HepG2 (cell line): ENCODE data around the gene SOX8. TPM values are rescaled to one million over a fixed set of nuclear protein-coding genes. Genes with fewer than 3 reads are reported as not detected.

Experiments used
- ATAC-seq: fragments of 200-7000 bp; cut with Tn5 transposase; 3 replicates; pipeline ENCODE4 v1.9.1; 2020; ENCODE audit warnings: mild to moderate bottlenecking, moderate library complexity
- BruUV-seq: library from RNA; stranded (reverse); fragments of 400-500 nt; replicated peaks from 2 replicates; lab custom pipeline; 2021; lab: Mats Ljungman, UMichigan
- CTCF ChIA-PET: fragments of 300-600 bp; formaldehyde crosslinking; extraction: SDS; loops from one replicate; lab custom pipeline; 2021; ENCODE audit warnings: low total read pairs, inconsistent platforms, low intra/inter-chr PET ratio; lab: Yijun Ruan, JAX
- POLR2A ChIA-PET: fragments of 350-600 bp; sonication (Branson Sonifier 250); formaldehyde crosslinking; loops from one replicate; lab custom pipeline; 2020; ENCODE audit warnings: antibody characterized with exemption, inconsistent platforms; lab: Yijun Ruan, JAX
- DNase-seq: peaks from one replicate; pipeline ENCODE4 v3.0.0-alpha.2; 2015; ENCODE audit warnings: low spot score
- FAIRE-seq: peaks from 3 replicates; lab custom pipeline; 2011; peaks lifted over from hg19 to GRCh38; lab: Jason Lieb, UNC
- H2AFZ ChIP-seq: one replicate; pipeline ENCODE4 v1.6.1; 2011; ENCODE audit warnings: low read length, inconsistent platforms
- H3K27ac ChIP-seq: fragments of 300-600 bp; 3 replicates; pipeline ENCODE4 v1.8.0; 2011; ENCODE audit warnings: mixed run types, mild to moderate bottlenecking, mixed read lengths, low read length, inconsistent platforms; ENCODE audit not compliant: insufficient read depth; ENCODE audit errors: extremely low read length
- H3K27me3 ChIP-seq, 2 experiments: fragments of 200-600 bp in 1 of 2; 2 replicates in 1 of 2; 3 replicates in 1 of 2; pipeline versions ENCODE4 v1.6.0 to v1.8.0; 2011; ENCODE audit warnings: low read length in 2 of 2, mild to moderate bottlenecking in 2 of 2, moderate library complexity in 2 of 2, inconsistent platforms in 1 of 2; ENCODE audit not compliant: insufficient read depth in 2 of 2, control insufficient read depth in 1 of 2
- H3K36me3 ChIP-seq, 2 experiments: fragments of 200-600 bp in 1 of 2; replicated peaks in 1 of 2; 2 replicates in 1 of 2; 3 replicates in 1 of 2; pipeline versions ENCODE4 v1.5.1 to v1.8.0; 2011; ENCODE audit warnings: low read length in 2 of 2, inconsistent platforms in 1 of 2; ENCODE audit not compliant: insufficient read depth in 2 of 2, control insufficient read depth in 1 of 2
- H3K4me1 ChIP-seq: 2 replicates; pipeline ENCODE4 v1.5.1; 2012; ENCODE audit warnings: low read length, inconsistent platforms; ENCODE audit not compliant: insufficient read depth
- H3K4me2 ChIP-seq: 2 replicates; pipeline ENCODE4 v1.6.0; 2011; ENCODE audit warnings: low read depth, low read length, inconsistent platforms
- H3K4me3 ChIP-seq, 3 experiments: fragments of 200-600 bp in 1 of 3; sonication (generic), shearing (Covaris generic) in 1 of 3; replicated peaks in 1 of 3; 2 replicates each; pipeline ENCODE4 v1.5.1; 2011 to 2016; ENCODE audit warnings: low read length in 3 of 3, inconsistent platforms in 2 of 3, low read depth in 2 of 3, mild to moderate bottlenecking in 2 of 3, control low read depth in 1 of 3, mixed read lengths in 1 of 3; ENCODE audit not compliant: insufficient read depth in 1 of 3
- H3K79me2 ChIP-seq: one replicate; pipeline ENCODE4 v1.6.1; 2011; ENCODE audit warnings: low read length, inconsistent platforms; ENCODE audit not compliant: insufficient read depth
- H3K9ac ChIP-seq: 2 replicates; pipeline ENCODE4 v1.6.0; 2011; ENCODE audit warnings: mild to moderate bottlenecking, low read depth, low read length, inconsistent platforms; ENCODE audit not compliant: insufficient read depth
- H3K9me3 ChIP-seq: 2 replicates; pipeline ENCODE4 v1.5.1; 2012; ENCODE audit warnings: mild to moderate bottlenecking, low read length
- H4K20me1 ChIP-seq: 2 replicates; pipeline ENCODE4 v1.6.0; 2011; ENCODE audit warnings: inconsistent platforms, mild to moderate bottlenecking, low read length, moderate library complexity; ENCODE audit not compliant: insufficient read depth
- HDAC6 ChIP-seq: fragments of 200-600 bp; sonication (generic); IDR thresholded peaks from 2 replicates; pipeline ENCODE4 v1.7.0; 2017; ENCODE audit warnings: mild to moderate bottlenecking, antibody characterized with exemption, low read length, low read depth
- MED13 ChIP-seq: sonication (generic); formaldehyde crosslinking; IDR thresholded peaks from 2 replicates; pipeline ENCODE4 v1.5.0; 2020; ENCODE audit warnings: missing genetic modification reagents
- MEIS2 ChIP-seq: sonication (generic); formaldehyde crosslinking; IDR thresholded peaks from 2 replicates; pipeline ENCODE4 v1.9.0; 2021; ENCODE audit warnings: mild to moderate bottlenecking, missing genetic modification reagents
- NR2C2 ChIP-seq: sonication (generic); formaldehyde crosslinking; IDR thresholded peaks from 2 replicates; pipeline ENCODE4 v1.4.0; 2020; ENCODE audit warnings: missing genetic modification reagents, mild to moderate bottlenecking, moderate library complexity, borderline replicate concordance
- RAD21 ChIP-seq: fragments of 450-650 bp; formaldehyde crosslinking; IDR thresholded peaks from 2 replicates; pipeline ENCODE4 v1.5.0; 2020; ENCODE audit warnings: mild to moderate bottlenecking
- SMAD9 ChIP-seq: sonication (generic); formaldehyde crosslinking; IDR thresholded peaks from 2 replicates; pipeline ENCODE4 v1.5.1; 2020; ENCODE audit warnings: mild to moderate bottlenecking, missing genetic modification reagents
- TAF15 ChIP-seq: fragments of 200-400 bp; formaldehyde crosslinking; IDR thresholded peaks from one replicate; pipeline ENCODE4 v1.6.1; 2018; ENCODE audit warnings: mild to moderate bottlenecking, low read depth, low read length; ENCODE audit not compliant: poor library complexity, severe bottlenecking
- TCF7L2 ChIP-seq: IDR thresholded peaks from 2 replicates; pipeline ENCODE4 v1.6.1; 2011; ENCODE audit warnings: mild to moderate bottlenecking, low read depth, low read length, moderate library complexity
- TEAD2 ChIP-seq: sonication (generic); formaldehyde crosslinking; IDR thresholded peaks from 2 replicates; pipeline ENCODE4 v1.9.0; 2021; ENCODE audit warnings: missing genetic modification reagents
- ZIK1 ChIP-seq: sonication (generic); formaldehyde crosslinking; IDR thresholded peaks from 2 replicates; pipeline ENCODE4 v1.5.0; 2020; ENCODE audit warnings: mild to moderate bottlenecking, low read depth, missing genetic modification reagents, borderline replicate concordance
- ZNF326 ChIP-seq: sonication (generic); formaldehyde crosslinking; IDR thresholded peaks from 2 replicates; pipeline ENCODE4 v1.4.0; 2020; ENCODE audit warnings: missing genetic modification reagents, borderline replicate concordance
- ZNF34 ChIP-seq: sonication (generic); formaldehyde crosslinking; IDR thresholded peaks from 2 replicates; pipeline ENCODE4 v1.4.0; 2020; ENCODE audit warnings: mild to moderate bottlenecking, missing genetic modification reagents, borderline replicate concordance
- ZNF383 ChIP-seq: sonication (generic); formaldehyde crosslinking; IDR thresholded peaks from 2 replicates; pipeline ENCODE4 v1.4.0; 2020; ENCODE audit warnings: missing genetic modification reagents, mild to moderate bottlenecking, borderline replicate concordance
- ZNF44 ChIP-seq: sonication (generic); formaldehyde crosslinking; IDR thresholded peaks from 2 replicates; pipeline ENCODE4 v1.5.1; 2020; ENCODE audit warnings: mild to moderate bottlenecking, missing genetic modification reagents
- ZNF547 ChIP-seq: sonication (generic); formaldehyde crosslinking; IDR thresholded peaks from 2 replicates; pipeline ENCODE4 v1.5.1; 2020; ENCODE audit warnings: mild to moderate bottlenecking, missing genetic modification reagents
- ZNF562 ChIP-seq: sonication (generic); formaldehyde crosslinking; IDR thresholded peaks from 2 replicates; pipeline ENCODE4 v1.8.0; 2022; ENCODE audit warnings: missing genetic modification reagents, borderline replicate concordance
- ZNF563 ChIP-seq: sonication (generic); formaldehyde crosslinking; IDR thresholded peaks from 2 replicates; pipeline ENCODE4 v1.8.0; 2022; ENCODE audit warnings: mild to moderate bottlenecking, moderate library complexity, missing genetic modification reagents
- ZNF570 ChIP-seq: sonication (generic); formaldehyde crosslinking; IDR thresholded peaks from 2 replicates; pipeline ENCODE4 v1.4.0; 2020; ENCODE audit warnings: mild to moderate bottlenecking, missing genetic modification reagents, borderline replicate concordance
- WGBS: methylation state at CpG from one replicate; pipeline ENCODE4 v1.1.6; 2017; ENCODE audit warnings: low lambda C conversion rate; 5-methylcytosine and 5-hydroxymethylcytosine counted together
- in situ Hi-C: cut with HindIII; loops from 2 replicates; pipeline ENCODE4 v1.10.0; 2017; ENCODE audit warnings: low pct_unique_long_range_greater_than_20kb; ENCODE audit not compliant: extremely low pct_ligation_motif_present
- intact Hi-C: fragments of 100-400 bp; cut with micrococcal nuclease; formaldehyde crosslinking; loops from one replicate; pipeline ENCODE4 v1.10.0; 2022; ENCODE audit not compliant: unreplicated experiment
- polyA plus RNA-seq, 8 experiments: library from polyadenylated mRNA; depleted of rRNA in 3 of 8; stranded (reverse) in 7 of 8; unstranded in 1 of 8; fragments of >200 nt; fragmentation: Illumina TruSeq in 4 of 8; extraction: Trizol in 4 of 8; gene quantifications; 2 replicates each; pipeline versions ENCODE4 v1.2.1 to v1.2.3, GENCODE V29; 2011 to 2016; ENCODE audit warnings: low read depth in 4 of 8, missing spikeins in 1 of 8, mixed read lengths in 1 of 8; ENCODE audit not compliant: insufficient read depth in 1 of 8
- total RNA-seq, 5 experiments: library from RNA; depleted of rRNA; stranded (reverse); fragments of >200 nt; fragmentation: Illumina TruSeq; extraction: Trizol; gene quantifications; 2 replicates each; pipeline ENCODE4 v1.2.3, GENCODE V29; 2016; ENCODE audit warnings: low read depth in 1 of 5
- TF ChIP-seq, protein P1 (sequence below): sonication (generic); formaldehyde crosslinking; IDR thresholded peaks from 2 replicates; pipeline ENCODE4 v1.4.0; 2020; ENCODE audit warnings: mild to moderate bottlenecking, missing genetic modification reagents
- TF ChIP-seq, protein P2 (sequence below): sonication (generic); formaldehyde crosslinking; IDR thresholded peaks from 2 replicates; pipeline ENCODE4 v1.4.0; 2020; ENCODE audit warnings: missing genetic modification reagents

The SOX8 gene
- total and polyA plus RNA-seq, 2 of the 13 experiments (the other 11 are each of a cell fraction or from before 2014, with no cell fraction given) = 0.20 to 0.28 TPM

DNA sequence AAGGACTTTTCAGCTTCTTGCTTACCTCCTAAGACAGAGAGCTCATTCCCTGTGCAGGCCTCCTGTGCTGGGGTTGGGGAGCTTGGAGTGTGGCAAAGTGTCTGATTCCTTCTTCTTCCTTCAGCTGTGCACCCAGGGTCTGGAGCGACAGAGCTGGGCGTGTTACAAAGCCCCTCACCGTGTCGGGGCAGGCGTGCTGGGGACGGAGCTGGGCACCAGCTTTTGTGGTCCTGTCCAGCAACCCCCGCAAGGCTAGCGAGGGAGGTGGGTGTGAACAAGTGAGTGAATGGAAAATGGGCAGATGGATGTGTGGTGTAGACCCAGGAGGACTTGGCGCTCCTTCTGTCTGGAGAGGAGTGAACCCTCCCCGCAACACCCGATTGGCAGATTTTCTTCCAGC is 23.7 kb downstream of the SOX8 start:
- ChIA-PET CTCF (no interaction called here), POLR2A (no interaction called here)
- H3K27me3 ChIP-seq = peaks cover 36 to 85% of the 10 kb centered on the region in 2 experiments
- intact Hi-C loops = no loop called here
- WGBS = 70% methylated on average over 8 of the region's 11 CpGs
- BruUV-seq = no TSS peak
- H3K9ac ChIP-seq = no peak overlapping the region
- no peaks in the 10 kb centered on the region for H3K4me1 ChIP-seq
- H2AFZ ChIP-seq = no peak overlapping the region
- ATAC-seq (no peak), DNase-seq (no peak), FAIRE-seq (no peak)
- H3K36me3 ChIP-seq = no peaks in the 10 kb centered on the region
- TF ChIP-seq MEIS2 (no peak), ZNF326 (no peak), HDAC6 (no peak), ZNF34 (CRISPR knock-in tag) (no peak), TAF15 (no peak), ZNF44 (CRISPR knock-in tag) (no peak), ZNF547 (CRISPR knock-in tag) (no peak), ZNF563 (CRISPR knock-in tag) (no peak), TEAD2 (CRISPR knock-in tag) (no peak), TCF7L2 (no peak), ZNF562 (no peak), ZIK1 (CRISPR knock-in tag) (no peak), RAD21 (CRISPR knock-in tag) (no peak), NR2C2 (CRISPR knock-in tag) (no peak), ZNF570 (CRISPR knock-in tag) (no peak), ZNF383 (no peak), SMAD9 (no peak), MED13 (no peak)
- TF ChIP-seq, protein P1, sequence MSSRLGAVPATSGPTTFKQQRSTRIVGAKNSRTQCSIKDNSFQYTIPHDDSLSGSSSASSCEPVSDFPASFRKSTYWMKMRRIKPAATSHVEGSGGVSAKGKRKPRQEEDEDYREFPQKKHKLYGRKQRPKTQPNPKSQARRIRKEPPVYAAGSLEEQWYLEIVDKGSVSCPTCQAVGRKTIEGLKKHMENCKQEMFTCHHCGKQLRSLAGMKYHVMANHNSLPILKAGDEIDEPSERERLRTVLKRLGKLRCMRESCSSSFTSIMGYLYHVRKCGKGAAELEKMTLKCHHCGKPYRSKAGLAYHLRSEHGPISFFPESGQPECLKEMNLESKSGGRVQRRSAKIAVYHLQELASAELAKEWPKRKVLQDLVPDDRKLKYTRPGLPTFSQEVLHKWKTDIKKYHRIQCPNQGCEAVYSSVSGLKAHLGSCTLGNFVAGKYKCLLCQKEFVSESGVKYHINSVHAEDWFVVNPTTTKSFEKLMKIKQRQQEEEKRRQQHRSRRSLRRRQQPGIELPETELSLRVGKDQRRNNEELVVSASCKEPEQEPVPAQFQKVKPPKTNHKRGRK = no peak
- TF ChIP-seq, protein P2, sequence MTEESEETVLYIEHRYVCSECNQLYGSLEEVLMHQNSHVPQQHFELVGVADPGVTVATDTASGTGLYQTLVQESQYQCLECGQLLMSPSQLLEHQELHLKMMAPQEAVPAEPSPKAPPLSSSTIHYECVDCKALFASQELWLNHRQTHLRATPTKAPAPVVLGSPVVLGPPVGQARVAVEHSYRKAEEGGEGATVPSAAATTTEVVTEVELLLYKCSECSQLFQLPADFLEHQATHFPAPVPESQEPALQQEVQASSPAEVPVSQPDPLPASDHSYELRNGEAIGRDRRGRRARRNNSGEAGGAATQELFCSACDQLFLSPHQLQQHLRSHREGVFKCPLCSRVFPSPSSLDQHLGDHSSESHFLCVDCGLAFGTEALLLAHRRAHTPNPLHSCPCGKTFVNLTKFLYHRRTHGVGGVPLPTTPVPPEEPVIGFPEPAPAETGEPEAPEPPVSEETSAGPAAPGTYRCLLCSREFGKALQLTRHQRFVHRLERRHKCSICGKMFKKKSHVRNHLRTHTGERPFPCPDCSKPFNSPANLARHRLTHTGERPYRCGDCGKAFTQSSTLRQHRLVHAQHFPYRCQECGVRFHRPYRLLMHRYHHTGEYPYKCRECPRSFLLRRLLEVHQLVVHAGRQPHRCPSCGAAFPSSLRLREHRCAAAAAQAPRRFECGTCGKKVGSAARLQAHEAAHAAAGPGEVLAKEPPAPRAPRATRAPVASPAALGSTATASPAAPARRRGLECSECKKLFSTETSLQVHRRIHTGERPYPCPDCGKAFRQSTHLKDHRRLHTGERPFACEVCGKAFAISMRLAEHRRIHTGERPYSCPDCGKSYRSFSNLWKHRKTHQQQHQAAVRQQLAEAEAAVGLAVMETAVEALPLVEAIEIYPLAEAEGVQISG = no peak
- no peaks in the 10 kb centered on the region for H4K20me1 ChIP-seq
- H3K27ac ChIP-seq = no peak overlapping the region
- H3K9me3 ChIP-seq = no peaks in the 10 kb centered on the region
- no peak overlapping the region for H3K4me2 ChIP-seq
- no peak overlapping the region for H3K4me3 ChIP-seq
- no peaks in the 10 kb centered on the region for H3K79me2 ChIP-seq
- in situ Hi-C loops = no loop called here
